Immature natural killer cell (primary cell): ENCODE measurements around the gene SNX15. TPM values are rescaled to one million over a fixed set of nuclear protein-coding genes. Genes with fewer than 3 reads are reported as not detected.

Experiments used
- DNase-seq, 3 donors: peaks; one replicate each; pipeline ENCODE4 v3.0.0; 2022; ENCODE audit warnings: mixed read lengths in 1 of 3
- H3K27ac Mint-ChIP-seq, 6 donors: one replicate each; pipeline ENCODE4 v1.8.0; 2020; ENCODE audit warnings: mixed read lengths in 6 of 6, mild to moderate bottlenecking in 5 of 6, inconsistent platforms in 4 of 6, moderate library complexity in 3 of 6
- H3K27me3 Mint-ChIP-seq, 3 donors: one replicate each; pipeline ENCODE4 v1.8.0; 2020 to 2021; ENCODE audit warnings: low read depth in 3 of 3, mild to moderate bottlenecking in 3 of 3, mixed read lengths in 3 of 3, moderate library complexity in 3 of 3, inconsistent platforms in 1 of 3
- H3K36me3 Mint-ChIP-seq, 3 donors: one replicate each; pipeline ENCODE4 v1.8.0; 2020; ENCODE audit warnings: mixed read lengths in 3 of 3, inconsistent platforms in 2 of 3, mild to moderate bottlenecking in 2 of 3
- H3K4me1 Mint-ChIP-seq, 2 donors: one replicate each; pipeline ENCODE4 v1.8.0; 2020; ENCODE audit warnings: inconsistent platforms in 2 of 2, mild to moderate bottlenecking in 2 of 2, mixed read lengths in 2 of 2, moderate library complexity in 1 of 2
- H3K4me3 Mint-ChIP-seq, 5 donors: one replicate each; pipeline ENCODE4 v1.8.0; 2020; ENCODE audit warnings: mild to moderate bottlenecking in 5 of 5, mixed read lengths in 5 of 5, inconsistent platforms in 3 of 5, moderate library complexity in 3 of 5
- H3K9me3 Mint-ChIP-seq, 6 donors: one replicate each; pipeline ENCODE4 v1.8.0; 2020; ENCODE audit warnings: mild to moderate bottlenecking in 6 of 6, mixed read lengths in 6 of 6, inconsistent platforms in 4 of 6, moderate library complexity in 3 of 6
- polyA plus RNA-seq, 3 donors: library from polyadenylated mRNA; unstranded; fragments of 300-500 nt; fragmentation: Illumina TruSeq; gene quantifications; one replicate each; pipeline ENCODE4 v1.2.3, GENCODE V29; 2021

Gene SNX15
- polyA plus RNA-seq, 3 donors from 2014 or later: 14.5 to 20.6 (median 19.9) TPM

- Mint-ChIP-seq H3K9me3 (no peaks in the 10 kb centered on the region), H3K36me3 (peaks cover 0 to 5% (median 4%) of the 10 kb centered on the region in 3 donors), H3K4me1 (peaks cover 18 to 26% of the 10 kb centered on the region in 2 donors), H3K27me3 (peaks cover 0 to 4% (median 2%) of the 10 kb centered on the region in 3 donors), H3K4me3 (peak overlapping the region; percentile 70 to 92 (median 86)), H3K27ac (peak overlapping the region; percentile 75 to 93 (median 92))
- DNase-seq: no peak
Observed at GRCh38 chr11:65026810-65027209, 429 bp upstream of the SNX15 start.

GRCh38 chr11:65032216-65032615, 5.0 kb downstream of the SNX15 start:
- Mint-ChIP-seq H3K27me3 (peaks cover 0 to 3% (median 0%) of the 10 kb centered on the region in 3 donors), H3K4me1 (peaks cover 10 to 21% of the 10 kb centered on the region in 2 donors), H3K27ac (no peak overlapping the region), H3K9me3 (no peaks in the 10 kb centered on the region), H3K36me3 (peaks cover 0 to 4% (median 3%) of the 10 kb centered on the region in 3 donors), H3K4me3 (no peak overlapping the region)
- DNase-seq: no peak

- DNase-seq: no peak
- Mint-ChIP-seq H3K27me3 (peaks cover 0 to 2% (median 0%) of the 10 kb centered on the region in 3 donors), H3K27ac (no peak overlapping the region), H3K36me3 (peaks cover 0 to 10% (median 3%) of the 10 kb centered on the region in 3 donors), H3K4me1 (no peaks in the 10 kb centered on the region), H3K9me3 (no peaks in the 10 kb centered on the region), H3K4me3 (no peak overlapping the region)
Observed at GRCh38 chr11:65034423-65034822, 7.2 kb downstream of the SNX15 start.

GRCh38 chr11:65035579-65035978, 8.3 kb downstream of the SNX15 start:
- H3K9me3 Mint-ChIP-seq: no peaks in the 10 kb centered on the region

GRCh38 chr11:65036931-65037330, 9.7 kb downstream of the SNX15 start:
- H3K9me3 Mint-ChIP-seq: no peaks in the 10 kb centered on the region
- peaks cover 0 to 10% (median 3%) of the 10 kb centered on the region in 3 donors for H3K36me3 Mint-ChIP-seq
- no peak overlapping the region for H3K27ac Mint-ChIP-seq
- H3K4me1 Mint-ChIP-seq: peaks cover 7 to 10% of the 10 kb centered on the region in 2 donors
- no peak overlapping the region for H3K4me3 Mint-ChIP-seq
- peaks cover 0 to 5% (median 1%) of the 10 kb centered on the region in 3 donors for H3K27me3 Mint-ChIP-seq
- DNase-seq: no peak

More at GRCh38 chr11:65035579-65035978, 8.3 kb downstream of the SNX15 start:
- H3K4me1 Mint-ChIP-seq: peaks cover 1 to 3% of the 10 kb centered on the region in 2 donors
- H3K4me3 Mint-ChIP-seq: no peak overlapping the region
- H3K36me3 Mint-ChIP-seq: peaks cover 0 to 10% (median 3%) of the 10 kb centered on the region in 3 donors
- no peak overlapping the region for H3K27ac Mint-ChIP-seq
- DNase-seq: no peak
- peaks cover 0 to 5% (median 1%) of the 10 kb centered on the region in 3 donors for H3K27me3 Mint-ChIP-seq

GRCh38 chr11:65040520-65040846, 13.2 kb downstream of the SNX15 start:
- H3K4me1 Mint-ChIP-seq: peaks cover 13 to 16% of the 10 kb centered on the region in 2 donors
- H3K27ac Mint-ChIP-seq: peak overlapping the region; percentile 67 to 93 (median 89)
- H3K4me3 Mint-ChIP-seq: peak overlapping the region; percentile 90 to 95 (median 92)
- H3K9me3 Mint-ChIP-seq: no peaks in the 10 kb centered on the region
- H3K36me3 Mint-ChIP-seq: peaks cover 0 to 5% (median 4%) of the 10 kb centered on the region in 3 donors
- H3K27me3 Mint-ChIP-seq: peaks cover 0 to 7% (median 1%) of the 10 kb centered on the region in 3 donors
- no peak for DNase-seq

- Mint-ChIP-seq H3K27ac (peak within 1 kb of the TSS; percentile 67 to 93 (median 89)), H3K4me3 (peak within 1 kb of the TSS; percentile 90 to 95 (median 92))
Observed at GRCh38 chr11:65040847-65041622, 13.8 kb downstream of the SNX15 start, which contains the start of gene SAC3D1. SAC3D1 (plus strand) TSS chr11:65041210; CDS start chr11:65041293, 83 bp downstream.

GRCh38 chr11:65042891-65043290, 15.7 kb downstream of the SNX15 start:
- peaks cover 0 to 11% (median 4%) of the 10 kb centered on the region in 3 donors for H3K27me3 Mint-ChIP-seq
- H3K4me1 Mint-ChIP-seq: peaks cover 32 to 33% of the 10 kb centered on the region in 2 donors
- no peaks in the 10 kb centered on the region for H3K9me3 Mint-ChIP-seq
- no peak for DNase-seq
- H3K27ac Mint-ChIP-seq: no peak overlapping the region
- H3K4me3 Mint-ChIP-seq: peak overlapping the region; percentile 74 to 90 (median 84)
- H3K36me3 Mint-ChIP-seq: peaks cover 0 to 4% (median 2%) of the 10 kb centered on the region in 3 donors

More at GRCh38 chr11:65040847-65041622, 13.8 kb downstream of the SNX15 start, which contains the start of gene SAC3D1:
- peaks cover 14 to 16% of the 10 kb centered on the region in 2 donors for H3K4me1 Mint-ChIP-seq
- no peaks in the 10 kb centered on the region for H3K9me3 Mint-ChIP-seq
- peaks cover 0 to 7% (median 1%) of the 10 kb centered on the region in 3 donors for H3K27me3 Mint-ChIP-seq
- peak; percentile 83 to 87 (median 87) for DNase-seq
- H3K36me3 Mint-ChIP-seq: peaks cover 0 to 5% (median 4%) of the 10 kb centered on the region in 3 donors

GRCh38 chr11:65043881-65044501, 16.8 kb downstream of the SNX15 start:
- Mint-ChIP-seq H3K27me3 (peaks cover 0 to 9% (median 4%) of the 10 kb centered on the region in 3 donors), H3K36me3 (peaks cover 0 to 4% (median 0%) of the 10 kb centered on the region in 3 donors), H3K9me3 (no peaks in the 10 kb centered on the region), H3K4me1 (peaks cover 37 to 38% of the 10 kb centered on the region in 2 donors), H3K27ac (no peak overlapping the region), H3K4me3 (peak overlapping the region in 2 of 5 donors; percentile 32 to 36)
- no peak for DNase-seq

- DNase-seq: no peak
- H3K27ac Mint-ChIP-seq: no peak overlapping the region
- peaks cover 0 to 6% (median 3%) of the 10 kb centered on the region in 3 donors for H3K27me3 Mint-ChIP-seq
- H3K9me3 Mint-ChIP-seq: no peaks in the 10 kb centered on the region
- H3K4me1 Mint-ChIP-seq: peaks cover 37 to 38% of the 10 kb centered on the region in 2 donors
- no peak overlapping the region for H3K4me3 Mint-ChIP-seq
- H3K36me3 Mint-ChIP-seq: peaks cover 0 to 4% (median 0%) of the 10 kb centered on the region in 3 donors
Observed at GRCh38 chr11:65045061-65045460, 17.8 kb downstream of the SNX15 start.

GRCh38 chr11:65045728-65046127, 18.5 kb downstream of the SNX15 start:
- H3K4me1 Mint-ChIP-seq: peaks cover 33 to 34% of the 10 kb centered on the region in 2 donors
- no peaks in the 10 kb centered on the region for H3K9me3 Mint-ChIP-seq
- H3K36me3 Mint-ChIP-seq: peaks cover 0 to 4% (median 0%) of the 10 kb centered on the region in 3 donors
- no peak overlapping the region for H3K4me3 Mint-ChIP-seq
- no peak for DNase-seq
- peaks cover 0 to 6% (median 3%) of the 10 kb centered on the region in 3 donors for H3K27me3 Mint-ChIP-seq
- no peak overlapping the region for H3K27ac Mint-ChIP-seq

GRCh38 chr11:65047581-65048422, 20.6 kb downstream of the SNX15 start:
- peak overlapping the region; percentile 68 to 94 (median 88) for H3K27ac Mint-ChIP-seq
- peaks cover 22 to 24% of the 10 kb centered on the region in 2 donors for H3K4me1 Mint-ChIP-seq
- DNase-seq: peak; percentile 25 to 36 (median 33)
- peaks cover 0 to 6% (median 3%) of the 10 kb centered on the region in 3 donors for H3K27me3 Mint-ChIP-seq
- H3K36me3 Mint-ChIP-seq: peaks cover 0 to 4% (median 0%) of the 10 kb centered on the region in 3 donors
- H3K4me3 Mint-ChIP-seq: peak overlapping the region; percentile 85 to 98 (median 96)
- no peaks in the 10 kb centered on the region for H3K9me3 Mint-ChIP-seq

- peaks cover 19 to 20% of the 10 kb centered on the region in 2 donors for H3K4me1 Mint-ChIP-seq
- H3K27me3 Mint-ChIP-seq: peaks cover 3 to 7% (median 4%) of the 10 kb centered on the region in 3 donors
- H3K36me3 Mint-ChIP-seq: no peaks in the 10 kb centered on the region
- no peak overlapping the region for H3K27ac Mint-ChIP-seq
- no peaks in the 10 kb centered on the region for H3K9me3 Mint-ChIP-seq
- DNase-seq: no peak
- H3K4me3 Mint-ChIP-seq: no peak overlapping the region
Observed at GRCh38 chr11:65051398-65051858, 24.2 kb downstream of the SNX15 start.
